Keratinocyte (primary cell): ENCODE measurements around the gene SNX14. TPM values are rescaled to one million over a fixed set of nuclear protein-coding genes. Genes with fewer than 3 reads are reported as not detected.
A peak's percentile ranks its signal among the peaks of the same experiment; 100 is the strongest.

Experiments used
- DNase-seq: peaks from one replicate; pipeline ENCODE4 v3.0.0-alpha.2; 2011; ENCODE audit warnings: low read depth, missing footprints, low spot score
- FAIRE-seq: peaks from 2 replicates; lab custom pipeline; 2011; peaks lifted over from hg19 to GRCh38; lab: Jason Lieb, UNC
- H2AFZ ChIP-seq: 2 replicates; pipeline ENCODE4 v1.6.0; 2012; ENCODE audit warnings: low read length, control low read depth, inconsistent platforms; ENCODE audit not compliant: control insufficient read depth
- H3K27ac ChIP-seq: 2 replicates; pipeline ENCODE4 v1.5.1; 2011; ENCODE audit warnings: low read length; ENCODE audit not compliant: control insufficient read depth, insufficient read depth
- H3K27me3 ChIP-seq: 3 replicates; pipeline ENCODE4 v1.6.0; 2011; ENCODE audit warnings: low read length; ENCODE audit not compliant: control insufficient read depth, insufficient read depth; ENCODE audit errors: extremely low read depth
- H3K36me3 ChIP-seq, 2 experiments: 2 replicates in 1 of 2; 3 replicates in 1 of 2; pipeline ENCODE4 v1.5.1; 2011; ENCODE audit warnings: low read length in 2 of 2, mild to moderate bottlenecking in 1 of 2; ENCODE audit not compliant: control insufficient read depth in 2 of 2, insufficient read depth in 2 of 2; ENCODE audit errors: extremely low read depth in 1 of 2
- H3K4me1 ChIP-seq: 3 replicates; pipeline ENCODE4 v1.5.1; 2011; ENCODE audit warnings: low read length; ENCODE audit not compliant: control insufficient read depth, insufficient read depth; ENCODE audit errors: extremely low read depth
- H3K4me2 ChIP-seq: 3 replicates; pipeline ENCODE4 v1.6.0; 2011; ENCODE audit warnings: low read depth, low read length; ENCODE audit not compliant: control insufficient read depth, insufficient read depth; ENCODE audit errors: extremely low read depth
- H3K4me3 ChIP-seq, 3 experiments: fragments of 200-600 bp in 1 of 3; sonication (generic) in 1 of 3; 2 replicates in 2 of 3; 3 replicates in 1 of 3; pipeline ENCODE4 v1.5.1; 2011 to 2016; ENCODE audit warnings: low read length in 3 of 3, mild to moderate bottlenecking in 3 of 3, control low read depth in 2 of 3, inconsistent platforms in 1 of 3, low read depth in 1 of 3, mixed read lengths in 1 of 3, mixed run types in 1 of 3, moderate library complexity in 1 of 3; ENCODE audit not compliant: control insufficient read depth in 2 of 3, insufficient read depth in 2 of 3; ENCODE audit errors: extremely low read depth in 1 of 3
- H3K79me2 ChIP-seq: 2 replicates; pipeline ENCODE4 v1.6.0; 2012; ENCODE audit warnings: low read length; ENCODE audit not compliant: control insufficient read depth, insufficient read depth
- H3K9ac ChIP-seq: 3 replicates; pipeline ENCODE4 v1.6.0; 2011; ENCODE audit warnings: low read length; ENCODE audit not compliant: control insufficient read depth, insufficient read depth; ENCODE audit errors: extremely low read depth
- H3K9me1 ChIP-seq: 3 replicates; pipeline ENCODE4 v1.6.0; 2011; ENCODE audit warnings: low read length; ENCODE audit not compliant: control insufficient read depth, insufficient read depth; ENCODE audit errors: extremely low read depth
- H3K9me3 ChIP-seq: 2 replicates; pipeline ENCODE4 v1.5.1; 2012; ENCODE audit warnings: low read depth, low read length; ENCODE audit not compliant: control insufficient read depth
- H4K20me1 ChIP-seq: 3 replicates; pipeline ENCODE4 v1.6.0; 2011; ENCODE audit warnings: low read length; ENCODE audit not compliant: control insufficient read depth, insufficient read depth; ENCODE audit errors: extremely low read depth
- EZH2 ChIP-seq: IDR thresholded peaks from one replicate; pipeline ENCODE4 v1.6.1; 2012; ENCODE audit warnings: inconsistent platforms, mild to moderate bottlenecking, low read length, moderate library complexity
- dilution Hi-C: fragments of 300-500 bp; cut with MboI; formaldehyde crosslinking; loops from one replicate; pipeline ENCODE4 v1.7.0; 2020; ENCODE audit warnings: low sequenced_read_pairs; ENCODE audit not compliant: extremely low pct_ligation_motif_present
- polyA plus RNA-seq, 5 experiments: library from polyadenylated mRNA; depleted of rRNA in 3 of 5; stranded (reverse) in 3 of 5; stranded (forward) in 1 of 5; unstranded in 1 of 5; fragments of >200 nt; gene quantifications; 1 replicate in 1 of 5; 2 replicates in 3 of 5; 3 replicates in 1 of 5; pipeline versions ENCODE4 v1.2.1 to v1.2.3, GENCODE V29; 2011 to 2012; ENCODE audit warnings: missing spikeins in 2 of 5, low read depth in 1 of 5, low replicate concordance in 1 of 5
- TF ChIP-seq, protein P1 (sequence below), 3 experiments: IDR thresholded peaks in 1 of 3; conservative IDR thresholded peaks in 1 of 3; optimal IDR thresholded peaks in 1 of 3; 2 replicates in 2 of 3; 3 replicates in 1 of 3; pipeline versions ENCODE3 to v1.5.1; 2011; ENCODE audit warnings: low read length in 3 of 3, mild to moderate bottlenecking in 3 of 3, moderate library complexity in 2 of 3, control low read depth in 1 of 3, inconsistent platforms in 1 of 3; ENCODE audit not compliant: insufficient read depth in 2 of 3; ENCODE audit errors: extremely low read depth in 1 of 3

Gene SNX14
- polyA plus RNA-seq, 1 donor (not counting 4 experiments of a cell fraction or from before 2014, with no cell fraction given), result 97.5 TPM

DNA sequence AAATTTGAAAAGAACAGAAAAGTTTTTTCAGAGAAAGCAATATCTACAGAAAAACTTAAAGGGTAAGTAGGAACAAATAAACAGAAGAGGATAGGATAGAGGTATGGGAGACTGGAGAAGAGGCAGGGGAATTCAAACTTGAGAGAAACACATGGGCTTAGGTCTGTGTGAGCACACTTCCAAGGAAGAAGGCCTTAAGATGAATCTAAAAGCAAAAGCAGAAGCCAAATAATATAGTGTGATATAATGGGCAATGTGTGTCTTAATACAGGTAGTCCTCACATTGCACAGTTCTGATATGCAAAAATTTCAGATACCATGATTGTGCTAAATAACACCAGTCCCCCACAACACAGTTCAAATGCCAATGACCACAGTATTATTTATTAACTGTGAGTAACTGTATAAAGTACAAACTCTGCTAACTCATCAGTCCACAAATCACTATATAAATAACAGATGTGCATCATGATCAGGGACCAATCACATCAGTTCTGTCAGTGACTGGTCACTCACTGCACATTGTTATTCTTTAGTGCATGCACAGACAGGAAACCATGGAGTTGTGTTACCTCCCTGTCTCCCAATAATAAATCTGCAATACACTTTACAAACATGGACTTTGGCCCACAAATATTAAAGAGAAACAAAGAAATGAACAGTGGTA lies 18.6 kb downstream of the SNX14 start:
- H4K20me1 ChIP-seq, result peaks cover 8% of the 10 kb centered on the region
- H3K27me3 ChIP-seq, result no peaks in the 10 kb centered on the region
- no peaks in the 10 kb centered on the region for H3K9me3 ChIP-seq
- DNase-seq (no peak), FAIRE-seq (peak; percentile 82)
- no peak overlapping the region for H3K4me3 ChIP-seq
- dilution Hi-C loops, result no loop called here
- peaks cover 11% of the 10 kb centered on the region for H3K4me1 ChIP-seq
- TF ChIP-seq, protein P1, sequence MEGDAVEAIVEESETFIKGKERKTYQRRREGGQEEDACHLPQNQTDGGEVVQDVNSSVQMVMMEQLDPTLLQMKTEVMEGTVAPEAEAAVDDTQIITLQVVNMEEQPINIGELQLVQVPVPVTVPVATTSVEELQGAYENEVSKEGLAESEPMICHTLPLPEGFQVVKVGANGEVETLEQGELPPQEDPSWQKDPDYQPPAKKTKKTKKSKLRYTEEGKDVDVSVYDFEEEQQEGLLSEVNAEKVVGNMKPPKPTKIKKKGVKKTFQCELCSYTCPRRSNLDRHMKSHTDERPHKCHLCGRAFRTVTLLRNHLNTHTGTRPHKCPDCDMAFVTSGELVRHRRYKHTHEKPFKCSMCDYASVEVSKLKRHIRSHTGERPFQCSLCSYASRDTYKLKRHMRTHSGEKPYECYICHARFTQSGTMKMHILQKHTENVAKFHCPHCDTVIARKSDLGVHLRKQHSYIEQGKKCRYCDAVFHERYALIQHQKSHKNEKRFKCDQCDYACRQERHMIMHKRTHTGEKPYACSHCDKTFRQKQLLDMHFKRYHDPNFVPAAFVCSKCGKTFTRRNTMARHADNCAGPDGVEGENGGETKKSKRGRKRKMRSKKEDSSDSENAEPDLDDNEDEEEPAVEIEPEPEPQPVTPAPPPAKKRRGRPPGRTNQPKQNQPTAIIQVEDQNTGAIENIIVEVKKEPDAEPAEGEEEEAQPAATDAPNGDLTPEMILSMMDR (optimal IDR thresholded peaks at IDR 0.05 in 1 of 3, IDR thresholded peaks at IDR 0.05 in 1 of 3, conservative IDR thresholded peaks at IDR 0.05 in 1 of 3; ENCODE audit: extremely low read depth in 1 of 3, insufficient read depth in 2 of 3, low read length in 3 of 3), result no peak
- no peak for TF ChIP-seq EZH2
- H3K36me3 ChIP-seq, result peaks cover 1 to 12% of the 10 kb centered on the region in 2 experiments
- peak overlapping the region; percentile 7 for H3K27ac ChIP-seq
- H3K9me1 ChIP-seq, result no peaks in the 10 kb centered on the region
- peaks cover 55% of the 10 kb centered on the region for H3K79me2 ChIP-seq
- H2AFZ ChIP-seq, result no peak overlapping the region
- peak overlapping the region; percentile 44 for H3K4me2 ChIP-seq
- no peak overlapping the region for H3K9ac ChIP-seq

DNA sequence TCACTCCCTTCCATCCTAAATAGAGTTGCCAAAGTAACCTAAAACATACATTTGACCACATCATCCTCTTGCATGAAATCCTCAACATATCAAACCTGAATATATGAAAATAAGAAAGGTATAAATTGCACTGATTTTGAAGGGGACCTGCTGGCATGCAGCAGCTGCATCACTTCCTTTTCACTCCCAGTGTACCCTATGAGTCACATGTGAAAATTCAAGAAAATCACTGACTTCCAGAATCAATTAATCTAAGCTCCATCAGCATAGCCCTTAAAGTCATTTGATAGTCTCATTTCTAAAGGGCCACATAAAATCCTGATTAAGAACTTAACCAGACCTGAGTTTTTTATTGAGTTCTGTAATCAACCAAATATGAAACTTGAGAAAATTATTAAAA lies 24.3 kb downstream of the SNX14 start:
- H3K36me3 ChIP-seq, result peaks cover 5 to 11% of the 10 kb centered on the region in 2 experiments
- no peaks in the 10 kb centered on the region for H4K20me1 ChIP-seq
- peak overlapping the region; percentile 37 for H3K4me2 ChIP-seq
- no peaks in the 10 kb centered on the region for H3K27me3 ChIP-seq
- H3K79me2 ChIP-seq, result peaks cover 5% of the 10 kb centered on the region
- FAIRE-seq (no peak), DNase-seq (no peak)
- H3K4me1 ChIP-seq, result peaks cover 5% of the 10 kb centered on the region
- dilution Hi-C loops, result no loop called here
- TF ChIP-seq, protein P1 (optimal IDR thresholded peaks at IDR 0.05 in 1 of 3, IDR thresholded peaks at IDR 0.05 in 1 of 3, conservative IDR thresholded peaks at IDR 0.05 in 1 of 3; ENCODE audit: extremely low read depth in 1 of 3, insufficient read depth in 2 of 3, low read length in 3 of 3), result no peak
- no peak for TF ChIP-seq EZH2
- H2AFZ ChIP-seq, result no peak overlapping the region
- H3K9me1 ChIP-seq, result no peaks in the 10 kb centered on the region
- H3K9me3 ChIP-seq, result no peaks in the 10 kb centered on the region
- peak overlapping the region; percentile 18 for H3K27ac ChIP-seq
- H3K9ac ChIP-seq, result no peak overlapping the region
- H3K4me3 ChIP-seq, result no peak overlapping the region
